ENCODE data around the gene STAG1.

DNA sequence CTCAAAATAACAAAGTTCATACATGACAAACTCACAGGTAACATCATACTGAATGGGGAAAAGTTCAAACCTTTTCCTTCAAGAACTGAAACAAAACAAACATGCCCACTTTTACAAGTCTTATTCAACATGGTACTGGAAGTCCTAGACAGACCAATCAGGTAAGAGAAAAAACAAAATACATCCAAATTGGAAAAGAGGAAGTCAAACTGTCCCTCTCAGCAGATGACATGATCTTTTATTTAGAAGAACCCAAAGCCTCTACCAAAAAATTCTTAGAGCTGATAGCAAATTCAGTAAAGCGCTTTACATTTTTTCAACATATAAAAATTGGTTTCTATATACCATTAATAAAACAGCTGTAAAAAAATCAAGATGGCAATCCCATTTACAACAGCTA is 219.4 kb downstream of the STAG1 start:
- TF ChIP-seq CTCF (IDR thresholded peaks at IDR 0.05; ENCODE audit: insufficient read depth, low read length) (no peak), POLR2AphosphoS5 (IDR thresholded peaks at IDR 0.05; ENCODE audit: low read depth) (no peak), GABPA (IDR thresholded peaks at IDR 0.05; ENCODE audit: low read depth) (no peak), SPI1 (IDR thresholded peaks at IDR 0.05; ENCODE audit: borderline replicate concordance, low read depth) (peak; percentile 72)
- TF ChIP-seq, protein P1, sequence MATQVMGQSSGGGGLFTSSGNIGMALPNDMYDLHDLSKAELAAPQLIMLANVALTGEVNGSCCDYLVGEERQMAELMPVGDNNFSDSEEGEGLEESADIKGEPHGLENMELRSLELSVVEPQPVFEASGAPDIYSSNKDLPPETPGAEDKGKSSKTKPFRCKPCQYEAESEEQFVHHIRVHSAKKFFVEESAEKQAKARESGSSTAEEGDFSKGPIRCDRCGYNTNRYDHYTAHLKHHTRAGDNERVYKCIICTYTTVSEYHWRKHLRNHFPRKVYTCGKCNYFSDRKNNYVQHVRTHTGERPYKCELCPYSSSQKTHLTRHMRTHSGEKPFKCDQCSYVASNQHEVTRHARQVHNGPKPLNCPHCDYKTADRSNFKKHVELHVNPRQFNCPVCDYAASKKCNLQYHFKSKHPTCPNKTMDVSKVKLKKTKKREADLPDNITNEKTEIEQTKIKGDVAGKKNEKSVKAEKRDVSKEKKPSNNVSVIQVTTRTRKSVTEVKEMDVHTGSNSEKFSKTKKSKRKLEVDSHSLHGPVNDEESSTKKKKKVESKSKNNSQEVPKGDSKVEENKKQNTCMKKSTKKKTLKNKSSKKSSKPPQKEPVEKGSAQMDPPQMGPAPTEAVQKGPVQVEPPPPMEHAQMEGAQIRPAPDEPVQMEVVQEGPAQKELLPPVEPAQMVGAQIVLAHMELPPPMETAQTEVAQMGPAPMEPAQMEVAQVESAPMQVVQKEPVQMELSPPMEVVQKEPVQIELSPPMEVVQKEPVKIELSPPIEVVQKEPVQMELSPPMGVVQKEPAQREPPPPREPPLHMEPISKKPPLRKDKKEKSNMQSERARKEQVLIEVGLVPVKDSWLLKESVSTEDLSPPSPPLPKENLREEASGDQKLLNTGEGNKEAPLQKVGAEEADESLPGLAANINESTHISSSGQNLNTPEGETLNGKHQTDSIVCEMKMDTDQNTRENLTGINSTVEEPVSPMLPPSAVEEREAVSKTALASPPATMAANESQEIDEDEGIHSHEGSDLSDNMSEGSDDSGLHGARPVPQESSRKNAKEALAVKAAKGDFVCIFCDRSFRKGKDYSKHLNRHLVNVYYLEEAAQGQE (IDR thresholded peaks at IDR 0.05; ENCODE audit: insufficient replicate concordance, low read depth): no peak
